Loucy (cell line): ENCODE data around the gene PHB1.

Experiments
- H2AFZ ChIP-seq: fragments of 200-600 bp; sonication (generic); 2 replicates; pipeline ENCODE4 v1.6.0; 2016; ENCODE audit warnings: antibody characterized with exemption, mild to moderate bottlenecking, low read length, moderate library complexity
- H3F3A ChIP-seq: fragments of 200-600 bp; 2 replicates; pipeline ENCODE4 v1.6.0; 2016; ENCODE audit warnings: antibody characterized with exemption, low read depth, mild to moderate bottlenecking
- H3K27me3 ChIP-seq: fragments of 200-600 bp; sonication (generic); 2 replicates; pipeline ENCODE4 v1.6.1; 2014; ENCODE audit warnings: low read length, mild to moderate bottlenecking; ENCODE audit not compliant: insufficient read depth, poor library complexity, severe bottlenecking
- H3K36me3 ChIP-seq: fragments of 200-600 bp; sonication (generic); 2 replicates; pipeline ENCODE4 v1.6.1; 2016; ENCODE audit warnings: low read length; ENCODE audit not compliant: insufficient read depth
- H3K4me1 ChIP-seq: fragments of 200-600 bp; sonication (generic); 2 replicates; pipeline ENCODE4 v1.5.1; 2014; ENCODE audit warnings: low read length, mild to moderate bottlenecking; ENCODE audit not compliant: insufficient read depth, poor library complexity, severe bottlenecking
- H3K4me2 ChIP-seq: fragments of 200-600 bp; sonication (generic); 2 replicates; pipeline ENCODE4 v1.6.0; 2014; ENCODE audit warnings: antibody characterized with exemption, low read length, low read depth, mild to moderate bottlenecking; ENCODE audit not compliant: poor library complexity, severe bottlenecking
- H3K4me3 ChIP-seq: fragments of 200-600 bp; sonication (generic); 2 replicates; pipeline ENCODE4 v1.5.1; 2014; ENCODE audit warnings: low read length, mild to moderate bottlenecking, mixed read lengths; ENCODE audit not compliant: poor library complexity, severe bottlenecking
- H3K79me2 ChIP-seq: fragments of 200-600 bp; sonication (generic); 2 replicates; pipeline ENCODE4 v1.6.1; 2014; ENCODE audit warnings: low read length; ENCODE audit not compliant: insufficient read depth
- H3K9ac ChIP-seq: fragments of 200-600 bp; sonication (generic); 2 replicates; pipeline ENCODE4 v1.6.0; 2014; ENCODE audit warnings: mild to moderate bottlenecking, low read depth, low read length, moderate library complexity; ENCODE audit not compliant: poor library complexity, severe bottlenecking
- H3K9me2 ChIP-seq: fragments of 200-600 bp; sonication (generic); replicated peaks from 2 replicates; pipeline ENCODE4 v1.6.1; 2016; ENCODE audit warnings: low read depth, low read length, mixed read lengths
- H3K9me3 ChIP-seq: fragments of 200-600 bp; sonication (generic); 2 replicates; pipeline ENCODE4 v1.6.1; 2014; ENCODE audit warnings: mild to moderate bottlenecking, antibody characterized with exemption, low read length, low read depth; ENCODE audit not compliant: insufficient read depth
- H4K20me1 ChIP-seq: fragments of 200-600 bp; sonication (generic); 2 replicates; pipeline ENCODE4 v1.6.0; 2014; ENCODE audit warnings: antibody characterized with exemption, low read length, mild to moderate bottlenecking; ENCODE audit not compliant: insufficient read depth, poor library complexity, severe bottlenecking
- CTCF ChIP-seq: fragments of 200-600 bp; sonication (generic); conservative IDR thresholded peaks from 2 replicates; pipeline ENCODE4 v1.5.1; 2014; ENCODE audit warnings: mild to moderate bottlenecking, antibody characterized with exemption, low read length
- EZH2phosphoT487 ChIP-seq: fragments of 200-600 bp; IDR thresholded peaks from 2 replicates; pipeline ENCODE4 v1.6.1; 2018; ENCODE audit warnings: antibody characterized with exemption, mild to moderate bottlenecking, moderate library complexity, borderline replicate concordance

PHB1 gene

GRCh38 chr17:49452661-49453060 is 38.0 kb upstream of the PHB1 start:
- Histone ChIP-seq H3K9me3 (no peaks in the 10 kb centered on the region), H2AFZ (no peak overlapping the region), H3K79me2 (no peaks in the 10 kb centered on the region), H3K9me2 (no peaks in the 10 kb centered on the region), H3K4me2 (no peak overlapping the region), H3K4me3 (no peak overlapping the region), H3K36me3 (no peaks in the 10 kb centered on the region), H3K9ac (no peak overlapping the region), H4K20me1 (no peaks in the 10 kb centered on the region), H3K4me1 (peaks cover 49% of the 10 kb centered on the region), H3F3A (peaks cover 4% of the 10 kb centered on the region), H3K27me3 (no peaks in the 10 kb centered on the region)
- TF ChIP-seq EZH2phosphoT487: no peak
- TF ChIP-seq CTCF: no peak

GRCh38 chr17:49452201-49452600 is 37.5 kb upstream of the PHB1 start:
- peaks cover 4% of the 10 kb centered on the region for H3F3A ChIP-seq
- no peak overlapping the region for H3K4me3 ChIP-seq
- peak overlapping the region; percentile 72 for H3K4me2 ChIP-seq
- no peaks in the 10 kb centered on the region for H3K9me2 ChIP-seq
- TF ChIP-seq CTCF (no peak), EZH2phosphoT487 (no peak)
- no peaks in the 10 kb centered on the region for H3K36me3 ChIP-seq
- H3K9me3 ChIP-seq: no peaks in the 10 kb centered on the region
- no peak overlapping the region for H3K9ac ChIP-seq
- no peak overlapping the region for H2AFZ ChIP-seq
- H3K79me2 ChIP-seq: no peaks in the 10 kb centered on the region
- no peaks in the 10 kb centered on the region for H3K27me3 ChIP-seq
- peaks cover 49% of the 10 kb centered on the region for H3K4me1 ChIP-seq
- no peaks in the 10 kb centered on the region for H4K20me1 ChIP-seq

GRCh38 chr17:49450735-49451134 is 36.1 kb upstream of the PHB1 start:
- H4K20me1 ChIP-seq: no peaks in the 10 kb centered on the region
- H3K79me2 ChIP-seq: no peaks in the 10 kb centered on the region
- peak overlapping the region; percentile 67 for H3K9ac ChIP-seq
- peaks cover 4% of the 10 kb centered on the region for H3F3A ChIP-seq
- TF ChIP-seq CTCF (no peak), EZH2phosphoT487 (no peak)
- peak overlapping the region; percentile 29 for H3K4me3 ChIP-seq
- H3K4me2 ChIP-seq: peak overlapping the region; percentile 72
- H2AFZ ChIP-seq: no peak overlapping the region; the same call in 1 of the 2 replicates
- H3K4me1 ChIP-seq: peaks cover 45% of the 10 kb centered on the region
- no peaks in the 10 kb centered on the region for H3K9me2 ChIP-seq
- no peaks in the 10 kb centered on the region for H3K9me3 ChIP-seq
- no peaks in the 10 kb centered on the region for H3K27me3 ChIP-seq
- no peaks in the 10 kb centered on the region for H3K36me3 ChIP-seq
